Kidney (tissue), 14 donors: ENCODE measurements around the gene INSYN2B. TPM values are rescaled to one million over a fixed set of nuclear protein-coding genes. Genes with fewer than 3 reads are reported as not detected.

Source experiments
- DNase-seq, 5 donors: peaks; one replicate each; pipeline ENCODE4 v3.0.0-alpha.2; 2013 to 2020
- FAIRE-seq: peaks from 2 replicates; lab custom pipeline; 2012; peaks lifted over from hg19 to GRCh38; lab: Jason Lieb, UNC
- H3K27ac ChIP-seq, 2 donors: one replicate each; pipeline ENCODE4 v1.7.0; 2013; ENCODE audit warnings: low read depth in 2 of 2, low read length in 2 of 2, inconsistent platforms in 1 of 2
- H3K27me3 ChIP-seq: one replicate; pipeline ENCODE4 v1.7.1; 2013; ENCODE audit warnings: low read length, inconsistent platforms; ENCODE audit not compliant: control insufficient read depth, insufficient read depth
- H3K36me3 ChIP-seq, 3 donors: one replicate each; pipeline versions ENCODE4 v1.7.0 to v1.7.1; 2013; ENCODE audit warnings: low read length in 3 of 3, control low read depth in 1 of 3, inconsistent platforms in 1 of 3; ENCODE audit not compliant: insufficient read depth in 3 of 3, control insufficient read depth in 2 of 3
- H3K4me1 ChIP-seq, 3 donors: one replicate each; pipeline versions ENCODE4 v1.7.0 to v1.7.1; 2013; ENCODE audit warnings: low read length in 3 of 3, inconsistent platforms in 1 of 3, low read depth in 1 of 3; ENCODE audit not compliant: control insufficient read depth in 2 of 3, insufficient read depth in 2 of 3
- H3K4me3 ChIP-seq, 3 donors: one replicate each; pipeline versions ENCODE4 v1.7.0 to v1.8.1; 2013; ENCODE audit warnings: low read length in 3 of 3, control low read depth in 1 of 3, inconsistent platforms in 1 of 3
- H3K9ac ChIP-seq, 3 donors: one replicate each; pipeline versions ENCODE4 v1.7.0 to v1.7.1; 2013; ENCODE audit warnings: low read length in 3 of 3, control low read depth in 1 of 3, inconsistent platforms in 1 of 3
- H3K9me3 ChIP-seq, 3 donors: one replicate each; pipeline versions ENCODE4 v1.7.0 to v1.7.1; 2013; ENCODE audit warnings: low read length in 3 of 3, control low read depth in 1 of 3, inconsistent platforms in 1 of 3; ENCODE audit not compliant: control insufficient read depth in 2 of 3, insufficient read depth in 1 of 3
- CTCF ChIP-seq: IDR thresholded peaks from 3 replicates; pipeline ENCODE4 v1.5.1; 2012; ENCODE audit warnings: mild to moderate bottlenecking, moderate library complexity, borderline replicate concordance; ENCODE audit not compliant: insufficient read depth; ENCODE audit errors: extremely low read depth
- intact Hi-C: fragments of 100-400 bp; cut with DNase I; formaldehyde crosslinking; loops from one replicate; pipeline ENCODE4 v1.11.1; 2022
- polyA plus RNA-seq: library from polyadenylated mRNA; stranded (reverse); fragments of 350-450 nt; fragmentation: Illumina TruSeq; extraction: RNeasy Lipid Tissue Mini Kit (QIAGEN cat#74804); gene quantifications from one replicate; pipeline ENCODE4 v1.2.3, GENCODE V29; 2014; ENCODE audit warnings: low read depth, low replicate concordance; ENCODE audit not compliant: insufficient read depth
- total RNA-seq: library from RNA; stranded (reverse); fragmentation: NEBNext Ultra II Directional; extraction: Animal tissue kit (Norgen Biotek cat#: 25700); gene quantifications from one replicate; pipeline ENCODE4 v1.2.1, GENCODE V29; 2021
- donor health status: control.
- donor health status: control.
- donor health status: control.
- donor health status: control.
- donor health status: control.
- donor health status: DM: yes; HTN: yes; CAD: no.
- donor health status: Normal renal cell carcinoma (clear cell type).

INSYN2B gene
- total and polyA plus RNA-seq, 2 donors from 2014 or later = 0.28 TPM; not detected in 1

- TF ChIP-seq CTCF = no peak
- Histone ChIP-seq H3K9ac (no peak overlapping the region), H3K36me3 (no peaks in the 10 kb centered on the region), H3K4me3 (no peak overlapping the region), H3K27me3 (no peaks in the 10 kb centered on the region), H3K4me1 (no peaks in the 10 kb centered on the region), H3K27ac (no peak overlapping the region), H3K9me3 (no peaks in the 10 kb centered on the region)
- intact Hi-C loops = no loop called here
- FAIRE-seq (no peak), DNase-seq (no peak)
Observed at GRCh38 chr5:169871826-169872490, 108.3 kb downstream of the INSYN2B start.

DNA sequence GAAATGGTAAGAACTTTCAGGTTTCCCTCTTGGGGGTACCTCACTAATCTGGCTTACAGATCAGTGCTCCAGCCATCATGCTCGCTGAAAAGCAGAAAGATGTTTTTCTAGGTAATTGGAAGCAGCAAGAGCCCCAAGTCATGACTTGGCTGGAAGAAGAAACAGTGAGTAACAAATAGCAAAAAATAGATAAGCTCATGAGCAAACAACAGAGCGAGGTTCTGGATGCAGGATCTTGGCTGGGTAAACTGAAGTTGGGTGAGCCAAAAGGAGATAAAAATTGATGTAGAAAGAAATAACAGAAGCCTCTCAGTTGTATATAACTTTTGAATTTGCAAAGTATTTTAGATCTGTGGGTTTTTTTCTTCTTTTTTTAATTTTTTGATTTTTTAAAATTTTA lies 110.1 kb downstream of the INSYN2B start:
- intact Hi-C loops = no loop called here
- H3K27me3 ChIP-seq = no peaks in the 10 kb centered on the region
- H3K9ac ChIP-seq = no peak overlapping the region
- H3K4me3 ChIP-seq = no peak overlapping the region
- DNase-seq = no peak
- H3K4me1 ChIP-seq = no peaks in the 10 kb centered on the region
- TF ChIP-seq CTCF = no peak
- no peaks in the 10 kb centered on the region for H3K36me3 ChIP-seq
- FAIRE-seq = no peak
- H3K9me3 ChIP-seq = no peaks in the 10 kb centered on the region
- H3K27ac ChIP-seq = no peak overlapping the region

- no peaks in the 10 kb centered on the region for H3K4me1 ChIP-seq
- no peak for TF ChIP-seq CTCF
- no peak overlapping the region for H3K9ac ChIP-seq
- H3K36me3 ChIP-seq = no peaks in the 10 kb centered on the region
- no peak for FAIRE-seq
- DNase-seq = no peak
- intact Hi-C loops = no loop called here
- H3K9me3 ChIP-seq = no peaks in the 10 kb centered on the region
- no peak overlapping the region for H3K4me3 ChIP-seq
- H3K27ac ChIP-seq = no peak overlapping the region
- H3K27me3 ChIP-seq = no peaks in the 10 kb centered on the region
Observed at GRCh38 chr5:169869066-169869465, 111.2 kb downstream of the INSYN2B start.

- Histone ChIP-seq H3K4me1 (no peaks in the 10 kb centered on the region), H3K27me3 (no peaks in the 10 kb centered on the region), H3K4me3 (no peak overlapping the region), H3K9me3 (no peaks in the 10 kb centered on the region), H3K27ac (no peak overlapping the region), H3K9ac (no peak overlapping the region), H3K36me3 (no peaks in the 10 kb centered on the region)
- FAIRE-seq (no peak), DNase-seq (no peak)
- TF ChIP-seq CTCF = no peak
- intact Hi-C loops = no loop called here
Observed at GRCh38 chr5:169867347-169867746, 112.9 kb downstream of the INSYN2B start.
